ENCODE results near the gene TPP2. TPM values are rescaled to one million over a fixed set of nuclear protein-coding genes. Genes with fewer than 3 reads are reported as not detected.

TPP2 gene
- total RNA-seq, 1 donor from 2014 or later: 37.6 TPM

- Histone ChIP-seq H3K4me3 (ENCODE audit: insufficient read depth, low read depth, low read length) (no peak overlapping the region), H3K27me3 (ENCODE audit: insufficient read depth, low read length) (peaks cover 3% of the 10 kb centered on the region), H3K79me2 (ENCODE audit: insufficient read depth, low read length) (no peaks in the 10 kb centered on the region), H3K9me3 (ENCODE audit: insufficient read depth, low read depth, low read length) (no peaks in the 10 kb centered on the region), H3K36me3 (ENCODE audit: insufficient read depth, low read length) (no peaks in the 10 kb centered on the region), H4K20me1 (ENCODE audit: insufficient read depth, low read length) (no peaks in the 10 kb centered on the region), H3K9ac (ENCODE audit: low read length) (no peak overlapping the region), H3K4me1 (ENCODE audit: insufficient read depth, low read length) (peaks cover 3% of the 10 kb centered on the region), H2AFZ (ENCODE audit: low read depth, low read length) (no peak overlapping the region), H3K27ac (ENCODE audit: low read depth, low read length) (no peak overlapping the region), H3K4me2 (ENCODE audit: low read length) (no peak overlapping the region)
- H3K4me1 Mint-ChIP-seq (ENCODE audit: low read depth, unreplicated experiment): peaks cover 7% of the 10 kb centered on the region
- H3K36me3 Mint-ChIP-seq (ENCODE audit: low read depth, unreplicated experiment): no peaks in the 10 kb centered on the region
- FAIRE-seq: no peak
- no peaks in the 10 kb centered on the region for H3K9me3 Mint-ChIP-seq (ENCODE audit: unreplicated experiment)
- H3K27ac Mint-ChIP-seq (ENCODE audit: unreplicated experiment): no peak overlapping the region
- H3K27me3 Mint-ChIP-seq (ENCODE audit: low read depth, unreplicated experiment): peaks cover 8% of the 10 kb centered on the region
- no peak for DNase-seq (ENCODE audit: low read depth)
- no peak for TF ChIP-seq EZH2 (IDR thresholded peaks at IDR 0.05; ENCODE audit: insufficient read depth, low read length)
- TF ChIP-seq CTCF (IDR thresholded peaks at IDR 0.05; ENCODE audit: insufficient read depth, low read depth, low read length): no peak
- H3K4me3 Mint-ChIP-seq (ENCODE audit: unreplicated experiment): no peak overlapping the region
Measured at GRCh38 chr13:102698649-102698980, 101.8 kb downstream of the TPP2 start.

- H2AFZ ChIP-seq (ENCODE audit: low read depth, low read length): no peak overlapping the region
- H3K9me3 Mint-ChIP-seq (ENCODE audit: unreplicated experiment): no peaks in the 10 kb centered on the region
- FAIRE-seq (no peak), DNase-seq (ENCODE audit: low read depth) (no peak)
- H4K20me1 ChIP-seq (ENCODE audit: insufficient read depth, low read length): no peaks in the 10 kb centered on the region
- H3K27ac ChIP-seq (ENCODE audit: low read depth, low read length): no peak overlapping the region
- H3K4me3 Mint-ChIP-seq (ENCODE audit: unreplicated experiment): no peak overlapping the region
- no peak overlapping the region for H3K27ac Mint-ChIP-seq (ENCODE audit: unreplicated experiment)
- H3K9me3 ChIP-seq (ENCODE audit: insufficient read depth, low read depth, low read length): no peaks in the 10 kb centered on the region
- H3K9ac ChIP-seq (ENCODE audit: low read length): no peak overlapping the region
- no peak overlapping the region for H3K4me3 ChIP-seq (ENCODE audit: insufficient read depth, low read depth, low read length)
- peaks cover 3% of the 10 kb centered on the region for H3K4me1 ChIP-seq (ENCODE audit: insufficient read depth, low read length)
- no peak overlapping the region for H3K4me2 ChIP-seq (ENCODE audit: low read length)
- peaks cover 9% of the 10 kb centered on the region for H3K4me1 Mint-ChIP-seq (ENCODE audit: low read depth, unreplicated experiment)
- no peaks in the 10 kb centered on the region for H3K36me3 Mint-ChIP-seq (ENCODE audit: low read depth, unreplicated experiment)
- H3K36me3 ChIP-seq (ENCODE audit: insufficient read depth, low read length): no peaks in the 10 kb centered on the region
- H3K79me2 ChIP-seq (ENCODE audit: insufficient read depth, low read length): no peaks in the 10 kb centered on the region
- peaks cover 8% of the 10 kb centered on the region for H3K27me3 Mint-ChIP-seq (ENCODE audit: low read depth, unreplicated experiment)
- TF ChIP-seq CTCF (IDR thresholded peaks at IDR 0.05; ENCODE audit: insufficient read depth, low read depth, low read length): no peak
- TF ChIP-seq EZH2 (IDR thresholded peaks at IDR 0.05; ENCODE audit: insufficient read depth, low read length): no peak
- H3K27me3 ChIP-seq (ENCODE audit: insufficient read depth, low read length): peaks cover 3% of the 10 kb centered on the region
Measured at GRCh38 chr13:102699504-102699903, 102.7 kb downstream of the TPP2 start.

GRCh38 chr13:102700088-102701031 is 103.6 kb downstream of the TPP2 start:
- H3K4me3 ChIP-seq (ENCODE audit: insufficient read depth, low read depth, low read length): no peak overlapping the region
- H3K27me3 ChIP-seq (ENCODE audit: insufficient read depth, low read length): no peaks in the 10 kb centered on the region
- no peak overlapping the region for H3K27ac ChIP-seq (ENCODE audit: low read depth, low read length)
- Mint-ChIP-seq H3K4me3 (ENCODE audit: unreplicated experiment) (no peak overlapping the region), H3K27ac (ENCODE audit: unreplicated experiment) (no peak overlapping the region), H3K9me3 (ENCODE audit: unreplicated experiment) (no peaks in the 10 kb centered on the region), H3K27me3 (ENCODE audit: low read depth, unreplicated experiment) (peaks cover 5% of the 10 kb centered on the region), H3K4me1 (ENCODE audit: low read depth, unreplicated experiment) (peaks cover 14% of the 10 kb centered on the region), H3K36me3 (ENCODE audit: low read depth, unreplicated experiment) (no peaks in the 10 kb centered on the region)
- H3K4me1 ChIP-seq (ENCODE audit: insufficient read depth, low read length): peaks cover 11% of the 10 kb centered on the region
- DNase-seq (ENCODE audit: low read depth) (no peak), FAIRE-seq (no peak)
- no peaks in the 10 kb centered on the region for H3K36me3 ChIP-seq (ENCODE audit: insufficient read depth, low read length)
- no peaks in the 10 kb centered on the region for H3K9me3 ChIP-seq (ENCODE audit: insufficient read depth, low read depth, low read length)
- H3K9ac ChIP-seq (ENCODE audit: low read length): no peak overlapping the region
- no peaks in the 10 kb centered on the region for H4K20me1 ChIP-seq (ENCODE audit: insufficient read depth, low read length)
- TF ChIP-seq EZH2 (IDR thresholded peaks at IDR 0.05; ENCODE audit: insufficient read depth, low read length) (no peak), CTCF (IDR thresholded peaks at IDR 0.05; ENCODE audit: insufficient read depth, low read depth, low read length) (no peak)
- H3K4me2 ChIP-seq (ENCODE audit: low read length): no peak overlapping the region
- H2AFZ ChIP-seq (ENCODE audit: low read depth, low read length): no peak overlapping the region
- H3K79me2 ChIP-seq (ENCODE audit: insufficient read depth, low read length): no peaks in the 10 kb centered on the region

Measured in astrocyte (in vitro differentiated cells and primary cell).